ENCODE data around the gene GTPBP3. TPM values are rescaled to one million over a fixed set of nuclear protein-coding genes. Genes with fewer than 3 reads are reported as not detected.
A peak's percentile ranks its signal among the peaks of the same experiment; 100 is the strongest.

GTPBP3 gene
- polyA plus RNA-seq, 4 donors, result 9.2 to 18.5 (median 10.9) TPM

DNA sequence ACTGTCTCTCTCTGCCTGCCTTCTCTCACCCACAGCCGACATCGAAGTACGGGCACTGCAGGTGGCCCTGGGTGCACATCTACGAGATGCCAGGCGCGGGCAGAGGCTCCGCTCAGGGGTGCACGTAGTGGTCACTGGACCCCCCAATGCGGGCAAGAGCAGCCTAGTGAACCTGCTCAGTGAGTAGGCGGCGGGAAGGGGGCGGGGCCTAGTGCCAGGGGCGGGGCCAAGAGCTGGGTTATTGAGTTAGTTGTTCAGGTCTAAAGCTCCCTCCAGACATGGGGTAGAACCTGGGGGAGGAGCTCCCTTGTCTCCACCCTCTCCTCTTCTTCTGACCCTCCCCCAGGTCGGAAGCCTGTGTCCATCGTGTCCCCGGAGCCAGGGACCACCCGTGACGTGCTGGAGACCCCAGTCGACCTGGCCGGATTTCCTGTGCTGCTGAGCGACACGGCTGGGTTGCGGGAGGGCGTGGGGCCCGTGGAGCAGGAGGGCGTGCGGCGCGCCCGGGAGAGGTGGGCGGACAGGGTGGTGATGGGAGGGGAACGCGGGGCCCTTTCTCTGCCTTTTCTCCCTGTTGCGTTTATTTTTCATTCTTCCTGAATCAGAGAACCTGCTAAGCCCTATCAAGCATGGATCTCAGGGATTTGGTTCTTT, 1.9 kb downstream of the GTPBP3 start:
- H3K36me3 ChIP-seq (ENCODE audit: control insufficient read depth in 3 of 3, insufficient read depth in 2 of 3, low read depth in 1 of 3, low read length in 3 of 3), result peaks cover 0 to 22% (median 0%) of the 10 kb centered on the region in 3 donors
- WGBS, 3 donors, result 89 to 92% (median 92%) methylated on average over 29 to 34 of the region's 34 CpGs
- no peak for FAIRE-seq
- DNase-seq, result no peak
- H3K9me3 ChIP-seq (ENCODE audit: control insufficient read depth in 2 of 2, insufficient read depth in 1 of 2, low read depth in 1 of 2, low read length in 1 of 2), result no peaks in the 10 kb centered on the region
- no peak overlapping the region for H3K4me3 ChIP-seq (ENCODE audit: low read depth in 1 of 3, low read length in 3 of 3)
- peaks cover 5 to 17% (median 7%) of the 10 kb centered on the region in 3 donors for H3K4me1 ChIP-seq (ENCODE audit: control insufficient read depth in 3 of 3, insufficient read depth in 2 of 3, low read depth in 1 of 3, low read length in 2 of 3)
- H3K27ac ChIP-seq (ENCODE audit: low read depth in 1 of 3, low read length in 2 of 3), result no peak overlapping the region
- H3K27me3 ChIP-seq (ENCODE audit: control insufficient read depth in 3 of 3, insufficient read depth in 3 of 3, low read length in 3 of 3), result no peaks in the 10 kb centered on the region

DNA sequence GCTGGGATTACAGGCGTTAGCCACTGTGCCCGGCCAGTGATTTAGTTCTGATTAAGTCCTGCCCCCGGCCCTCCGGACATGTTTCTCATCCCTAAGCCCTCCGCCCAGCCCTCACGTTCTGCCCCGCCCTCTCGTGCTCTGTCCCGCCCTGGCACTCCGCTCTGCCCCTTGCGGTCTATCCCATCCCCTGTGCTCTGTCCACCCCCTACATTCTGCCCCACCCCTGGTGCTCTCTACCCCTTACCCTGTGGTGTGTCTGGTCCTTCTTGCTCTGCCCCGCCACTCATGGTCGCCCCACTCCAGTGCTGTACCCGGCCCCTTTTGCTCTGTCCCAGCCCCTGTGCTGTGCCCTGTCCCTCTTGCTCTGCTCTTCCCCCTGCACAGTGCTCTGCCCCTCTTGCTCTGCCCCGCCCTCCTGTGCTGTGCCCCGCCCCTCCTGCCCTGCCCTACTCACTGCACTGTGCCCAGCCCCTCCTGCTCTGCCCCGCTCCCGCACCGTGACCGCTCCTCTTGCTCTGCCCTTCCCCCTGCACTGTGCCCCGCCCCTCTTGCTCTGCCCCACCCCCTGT, 3.0 kb downstream of the GTPBP3 start:
- Histone ChIP-seq H3K4me1 (ENCODE audit: control insufficient read depth in 3 of 3, insufficient read depth in 2 of 3, low read depth in 1 of 3, low read length in 2 of 3) (peaks cover 3 to 12% (median 7%) of the 10 kb centered on the region in 3 donors), H3K9me3 (ENCODE audit: control insufficient read depth in 2 of 2, insufficient read depth in 1 of 2, low read depth in 1 of 2, low read length in 1 of 2) (no peaks in the 10 kb centered on the region), H3K4me3 (ENCODE audit: low read depth in 1 of 3, low read length in 3 of 3) (no peak overlapping the region), H3K27ac (ENCODE audit: low read depth in 1 of 3, low read length in 2 of 3) (no peak overlapping the region), H3K36me3 (ENCODE audit: control insufficient read depth in 3 of 3, insufficient read depth in 2 of 3, low read depth in 1 of 3, low read length in 3 of 3) (peaks cover 0 to 22% (median 0%) of the 10 kb centered on the region in 3 donors), H3K27me3 (ENCODE audit: control insufficient read depth in 3 of 3, insufficient read depth in 3 of 3, low read length in 3 of 3) (no peaks in the 10 kb centered on the region)
- DNase-seq (peak; percentile 81 to 82), FAIRE-seq (no peak)
- 32 to 65% (median 43%) methylated on average over 19 to 21 of the region's 21 CpGs for WGBS, 3 donors

DNA sequence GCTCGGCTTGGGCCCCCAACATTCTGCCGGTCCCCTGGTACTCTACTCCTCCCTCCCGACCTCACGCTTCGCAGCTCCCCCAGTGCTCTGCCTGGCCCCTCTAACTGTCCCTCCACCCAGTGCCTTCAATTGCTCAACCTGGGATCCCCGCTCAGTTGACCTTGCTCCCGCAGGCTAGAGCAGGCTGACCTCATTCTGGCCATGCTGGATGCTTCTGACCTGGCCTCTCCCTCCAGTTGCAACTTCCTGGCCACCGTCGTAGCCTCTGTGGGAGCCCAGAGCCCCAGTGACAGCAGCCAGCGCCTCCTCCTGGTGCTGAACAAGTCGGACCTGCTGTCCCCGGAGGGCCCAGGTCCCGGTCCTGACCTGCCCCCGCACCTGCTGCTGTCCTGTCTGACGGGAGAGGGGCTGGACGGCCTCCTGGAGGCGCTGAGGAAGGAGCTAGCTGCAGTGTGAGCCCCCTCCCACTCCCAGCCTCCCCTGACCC, 3.6 kb downstream of the GTPBP3 start:
- no peaks in the 10 kb centered on the region for H3K9me3 ChIP-seq (ENCODE audit: control insufficient read depth in 2 of 2, insufficient read depth in 1 of 2, low read depth in 1 of 2, low read length in 1 of 2)
- WGBS, 3 donors, result 59 to 68% (median 67%) methylated on average over 16 to 17 of the region's 17 CpGs
- FAIRE-seq (no peak), DNase-seq (no peak)
- H3K4me1 ChIP-seq (ENCODE audit: control insufficient read depth in 3 of 3, insufficient read depth in 2 of 3, low read depth in 1 of 3, low read length in 2 of 3), result peaks cover 3 to 12% (median 7%) of the 10 kb centered on the region in 3 donors
- H3K4me3 ChIP-seq (ENCODE audit: low read depth in 1 of 3, low read length in 3 of 3), result no peak overlapping the region
- H3K36me3 ChIP-seq (ENCODE audit: control insufficient read depth in 3 of 3, insufficient read depth in 2 of 3, low read depth in 1 of 3, low read length in 3 of 3), result peaks cover 0 to 22% (median 0%) of the 10 kb centered on the region in 3 donors
- H3K27ac ChIP-seq (ENCODE audit: low read depth in 1 of 3, low read length in 2 of 3), result no peak overlapping the region
- no peaks in the 10 kb centered on the region for H3K27me3 ChIP-seq (ENCODE audit: control insufficient read depth in 3 of 3, insufficient read depth in 3 of 3, low read length in 3 of 3)

DNA sequence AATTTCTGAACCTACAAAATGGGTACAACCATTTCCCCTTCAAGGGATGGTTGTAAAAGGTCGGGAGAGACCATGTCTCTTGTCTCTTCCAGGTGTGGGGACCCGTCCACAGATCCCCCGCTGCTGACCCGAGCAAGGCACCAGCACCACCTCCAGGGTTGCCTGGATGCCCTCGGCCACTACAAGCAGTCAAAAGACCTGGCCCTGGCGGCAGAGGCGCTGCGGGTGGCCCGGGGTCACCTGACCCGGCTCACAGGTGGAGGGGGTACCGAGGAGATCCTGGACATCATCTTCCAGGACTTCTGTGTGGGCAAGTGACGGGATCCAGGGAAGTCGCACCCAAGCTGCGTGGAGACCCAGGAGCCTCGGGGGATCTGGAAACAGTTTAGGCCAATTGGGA, 4.0 kb downstream of the GTPBP3 start:
- 93 to 97% (median 94%) methylated on average over 15 of the region's 15 CpGs for WGBS, 3 donors
- peaks cover 3 to 9% (median 7%) of the 10 kb centered on the region in 3 donors for H3K4me1 ChIP-seq (ENCODE audit: control insufficient read depth in 3 of 3, insufficient read depth in 2 of 3, low read depth in 1 of 3, low read length in 2 of 3)
- DNase-seq (no peak), FAIRE-seq (no peak)
- no peak overlapping the region for H3K4me3 ChIP-seq (ENCODE audit: low read depth in 1 of 3, low read length in 3 of 3)
- no peaks in the 10 kb centered on the region for H3K27me3 ChIP-seq (ENCODE audit: control insufficient read depth in 3 of 3, insufficient read depth in 3 of 3, low read length in 3 of 3)
- no peaks in the 10 kb centered on the region for H3K9me3 ChIP-seq (ENCODE audit: control insufficient read depth in 2 of 2, insufficient read depth in 1 of 2, low read depth in 1 of 2, low read length in 1 of 2)
- H3K36me3 ChIP-seq (ENCODE audit: control insufficient read depth in 3 of 3, insufficient read depth in 2 of 3, low read depth in 1 of 3, low read length in 3 of 3), result peaks cover 0 to 22% (median 0%) of the 10 kb centered on the region in 3 donors
- H3K27ac ChIP-seq (ENCODE audit: low read depth in 1 of 3, low read length in 2 of 3), result no peak overlapping the region

DNA sequence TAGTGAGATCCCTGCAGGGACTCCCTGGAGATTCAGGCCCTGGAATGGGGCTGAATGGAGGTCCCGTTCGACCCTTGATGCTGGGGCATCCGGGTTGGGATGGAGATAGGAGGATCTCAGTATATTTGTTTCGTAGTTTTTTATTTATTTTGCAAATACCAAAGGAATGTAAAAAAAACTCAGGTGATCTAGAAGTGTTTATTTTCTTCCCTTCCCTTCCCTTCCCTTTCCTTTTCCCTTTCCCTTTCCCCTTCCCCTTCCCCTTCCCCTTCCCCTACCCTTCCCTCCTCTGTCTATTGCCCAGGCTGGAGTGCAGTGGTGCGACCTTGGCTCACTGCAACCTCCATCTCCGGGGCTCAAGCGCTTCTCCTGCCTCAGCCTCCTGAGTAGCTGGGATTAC, 4.5 kb downstream of the GTPBP3 start:
- Histone ChIP-seq H3K4me3 (ENCODE audit: low read depth in 1 of 3, low read length in 3 of 3) (no peak overlapping the region), H3K9me3 (ENCODE audit: control insufficient read depth in 2 of 2, insufficient read depth in 1 of 2, low read depth in 1 of 2, low read length in 1 of 2) (no peaks in the 10 kb centered on the region), H3K36me3 (ENCODE audit: control insufficient read depth in 3 of 3, insufficient read depth in 2 of 3, low read depth in 1 of 3, low read length in 3 of 3) (peaks cover 0 to 22% (median 0%) of the 10 kb centered on the region in 3 donors), H3K27ac (ENCODE audit: low read depth in 1 of 3, low read length in 2 of 3) (no peak overlapping the region), H3K27me3 (ENCODE audit: control insufficient read depth in 3 of 3, insufficient read depth in 3 of 3, low read length in 3 of 3) (no peaks in the 10 kb centered on the region), H3K4me1 (ENCODE audit: control insufficient read depth in 3 of 3, insufficient read depth in 2 of 3, low read depth in 1 of 3, low read length in 2 of 3) (peaks cover 3 to 9% (median 7%) of the 10 kb centered on the region in 3 donors)
- 82 to 89% (median 88%) methylated on average over 7 of the region's 7 CpGs for whole genome bisulfite sequencing, 3 donors
- no peak for DNase-seq
- no peak for FAIRE-seq

DNA sequence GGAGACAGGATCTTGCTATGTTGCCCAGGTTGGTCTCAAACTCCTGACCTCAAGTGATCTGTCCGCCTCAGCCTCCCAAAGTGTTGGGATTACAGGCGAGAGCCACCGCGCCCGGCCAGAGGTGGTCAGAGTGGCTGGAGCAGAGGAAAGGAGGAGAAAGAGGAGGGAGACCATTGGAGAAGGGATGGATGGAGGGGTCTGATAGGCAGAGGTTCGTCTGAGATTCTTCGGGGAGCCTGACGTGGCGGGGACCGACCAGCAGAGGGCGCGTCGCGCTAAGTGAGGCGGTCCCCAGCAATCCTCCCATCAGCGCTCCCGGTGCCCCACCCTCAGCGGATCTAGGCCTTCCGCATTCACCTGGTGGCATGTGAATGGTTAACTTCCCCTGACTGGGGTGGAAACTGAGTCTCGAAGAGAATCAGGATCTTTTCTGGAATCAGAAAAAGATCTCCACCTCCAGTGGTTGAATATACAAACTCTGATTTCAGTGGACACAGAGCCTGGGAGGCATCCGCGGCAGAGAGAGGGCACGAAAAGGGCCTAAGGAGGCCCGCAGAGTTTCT, 8.8 kb downstream of the GTPBP3 start:
- H3K27me3 ChIP-seq (ENCODE audit: control insufficient read depth in 3 of 3, insufficient read depth in 3 of 3, low read length in 3 of 3), result peaks cover 0 to 12% (median 0%) of the 10 kb centered on the region in 3 donors
- 14 to 16% (median 15%) methylated on average over 24 of the region's 24 CpGs for WGBS, 3 donors
- peaks cover 0 to 6% (median 0%) of the 10 kb centered on the region in 3 donors for H3K36me3 ChIP-seq (ENCODE audit: control insufficient read depth in 3 of 3, insufficient read depth in 2 of 3, low read depth in 1 of 3, low read length in 3 of 3)
- peaks cover 0 to 2% (median 0%) of the 10 kb centered on the region in 3 donors for H3K4me1 ChIP-seq (ENCODE audit: control insufficient read depth in 3 of 3, insufficient read depth in 2 of 3, low read depth in 1 of 3, low read length in 2 of 3)
- H3K27ac ChIP-seq (ENCODE audit: low read depth in 1 of 3, low read length in 2 of 3), result peak overlapping the region in 1 of 3 donors; percentile 27
- FAIRE-seq (no peak), DNase-seq (peak; percentile 60 to 79)
- no peaks in the 10 kb centered on the region for H3K9me3 ChIP-seq (ENCODE audit: control insufficient read depth in 2 of 2, insufficient read depth in 1 of 2, low read depth in 1 of 2, low read length in 1 of 2)
- H3K4me3 ChIP-seq (ENCODE audit: low read depth in 1 of 3, low read length in 3 of 3), result no peak overlapping the region

DNA sequence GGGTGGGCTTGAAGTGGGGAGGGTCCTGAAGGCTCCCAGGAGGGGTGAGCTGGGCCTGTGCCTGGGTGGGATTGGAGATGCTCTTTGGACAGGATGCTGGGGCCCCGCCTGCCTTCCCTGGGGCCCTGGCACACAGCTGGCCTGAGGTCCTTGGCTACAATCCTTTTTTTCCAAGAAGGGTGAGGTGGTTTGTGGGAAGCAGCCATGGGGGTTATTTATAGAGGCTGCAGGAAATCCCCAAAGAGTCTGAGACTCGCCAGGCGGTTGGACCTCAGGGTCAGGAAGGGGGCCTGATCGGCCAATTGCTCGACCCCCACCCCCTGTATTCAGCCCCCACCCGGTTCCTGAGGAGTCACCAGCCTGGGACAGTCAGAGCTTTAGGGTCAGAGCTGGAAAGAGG, 10.0 kb downstream of the GTPBP3 start:
- Histone ChIP-seq H3K36me3 (ENCODE audit: control insufficient read depth in 3 of 3, insufficient read depth in 2 of 3, low read depth in 1 of 3, low read length in 3 of 3) (no peaks in the 10 kb centered on the region), H3K9me3 (ENCODE audit: control insufficient read depth in 2 of 2, insufficient read depth in 1 of 2, low read depth in 1 of 2, low read length in 1 of 2) (no peaks in the 10 kb centered on the region), H3K4me1 (ENCODE audit: control insufficient read depth in 3 of 3, insufficient read depth in 2 of 3, low read depth in 1 of 3, low read length in 2 of 3) (peaks cover 0 to 2% (median 0%) of the 10 kb centered on the region in 3 donors), H3K4me3 (ENCODE audit: low read depth in 1 of 3, low read length in 3 of 3) (no peak overlapping the region), H3K27me3 (ENCODE audit: control insufficient read depth in 3 of 3, insufficient read depth in 3 of 3, low read length in 3 of 3) (peaks cover 0 to 12% (median 0%) of the 10 kb centered on the region in 3 donors), H3K27ac (ENCODE audit: low read depth in 1 of 3, low read length in 2 of 3) (peak overlapping the region in 1 of 3 donors; percentile 69)
- 26 to 45% (median 37%) methylated on average over 6 of the region's 6 CpGs for WGBS, 3 donors
- FAIRE-seq, result no peak
- no peak for DNase-seq

DNA sequence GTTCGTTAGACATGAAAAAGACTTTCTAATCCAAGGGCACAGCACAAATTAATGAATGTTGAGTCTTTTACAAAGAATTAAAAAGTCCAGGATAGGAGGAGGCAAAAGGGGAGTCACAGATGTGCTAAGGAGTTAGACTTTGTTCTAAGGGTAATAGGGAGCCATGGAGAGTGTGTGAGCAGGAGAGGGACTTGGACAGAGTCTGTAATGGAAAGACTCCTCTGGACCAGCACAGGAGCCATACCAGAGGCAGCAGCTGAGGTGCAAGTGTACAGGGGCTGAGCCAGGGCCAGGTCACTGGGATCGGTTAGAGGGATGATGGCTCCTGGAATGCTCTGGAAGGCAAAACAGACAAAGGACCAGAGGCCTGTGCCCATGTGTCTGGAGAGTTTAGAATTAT, 10.5 kb downstream of the GTPBP3 start:
- WGBS, 3 donors, result 58 to 63% (median 59%) methylated on average over 2 of the region's 2 CpGs
- DNase-seq, result no peak
- FAIRE-seq, result no peak
- H3K36me3 ChIP-seq (ENCODE audit: control insufficient read depth in 3 of 3, insufficient read depth in 2 of 3, low read depth in 1 of 3, low read length in 3 of 3), result no peaks in the 10 kb centered on the region
- H3K27ac ChIP-seq (ENCODE audit: low read depth in 1 of 3, low read length in 2 of 3), result peak overlapping the region in 1 of 3 donors; percentile 52
- no peaks in the 10 kb centered on the region for H3K9me3 ChIP-seq (ENCODE audit: control insufficient read depth in 2 of 2, insufficient read depth in 1 of 2, low read depth in 1 of 2, low read length in 1 of 2)
- H3K27me3 ChIP-seq (ENCODE audit: control insufficient read depth in 3 of 3, insufficient read depth in 3 of 3, low read length in 3 of 3), result peaks cover 0 to 12% (median 0%) of the 10 kb centered on the region in 3 donors
- H3K4me3 ChIP-seq (ENCODE audit: low read depth in 1 of 3, low read length in 3 of 3), result no peak overlapping the region
- H3K4me1 ChIP-seq (ENCODE audit: control insufficient read depth in 3 of 3, insufficient read depth in 2 of 3, low read depth in 1 of 3, low read length in 2 of 3), result peaks cover 0 to 2% (median 0%) of the 10 kb centered on the region in 3 donors

Data from small intestine (tissue), 7 donors.